GM19351 (cell line): Measurements from ENCODE around the gene NUDCD2.
"Not testable (repeated sequence)": the region's sequence is repeated elsewhere in the genome, so short reads cannot be mapped to it uniquely, and the experiment has no call there.

Source experiments
- ATAC-seq: cut with Tn5 transposase; IDR thresholded peaks from one replicate; pipeline ENCODE4 v1.9.1; 2021; ENCODE audit warnings: mild to moderate bottlenecking, moderate library complexity; ENCODE audit not compliant: unreplicated experiment

Gene NUDCD2

DNA sequence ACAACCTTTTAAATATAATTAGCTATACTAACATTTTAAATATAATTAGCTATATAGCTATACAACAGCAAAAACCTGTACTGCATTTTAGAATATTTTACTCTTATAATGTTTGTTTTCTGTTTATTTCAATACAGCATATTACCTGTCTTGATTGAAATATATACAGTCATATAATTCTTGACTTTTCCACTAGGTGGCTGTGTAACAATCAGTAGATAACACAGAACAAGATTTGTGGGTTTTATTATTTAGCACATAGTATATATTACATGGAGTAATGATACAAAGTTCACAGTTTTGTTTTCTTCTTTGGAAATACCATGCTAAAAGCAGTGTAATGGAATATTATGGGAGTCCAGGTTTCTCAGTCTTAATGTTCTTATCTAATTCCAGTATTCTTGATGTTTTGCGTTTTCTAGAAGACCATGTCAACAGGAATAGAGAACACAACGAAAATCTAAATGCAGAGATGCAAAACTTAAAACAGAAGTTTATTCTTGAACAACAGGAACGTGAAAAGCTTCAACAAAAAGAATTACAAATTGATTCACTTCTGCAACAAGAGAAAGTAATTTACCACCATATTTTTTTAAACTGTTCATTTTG lies 13.8 kb upstream of the NUDCD2 start:
- ATAC-seq, result peak; percentile 96

DNA sequence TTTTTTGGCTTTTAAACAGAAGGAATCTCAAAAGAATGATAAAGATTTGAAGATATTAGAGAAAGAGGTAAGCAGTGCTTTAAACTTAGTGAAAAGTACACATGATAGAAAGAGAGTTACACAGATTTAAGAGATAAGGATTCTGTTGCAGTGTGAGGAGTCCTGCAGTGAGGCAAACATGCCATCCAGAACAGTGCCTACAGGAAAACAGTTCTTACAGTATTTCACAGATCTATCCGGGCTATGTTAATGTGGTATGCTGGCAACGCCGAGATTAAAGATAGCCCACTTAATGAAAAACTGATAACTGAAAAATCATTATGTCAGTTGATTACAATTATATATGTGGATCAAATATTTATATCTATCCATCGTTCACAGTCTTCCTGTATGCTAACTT lies 7.8 kb upstream of the NUDCD2 start:
- ATAC-seq, result no peak

DNA sequence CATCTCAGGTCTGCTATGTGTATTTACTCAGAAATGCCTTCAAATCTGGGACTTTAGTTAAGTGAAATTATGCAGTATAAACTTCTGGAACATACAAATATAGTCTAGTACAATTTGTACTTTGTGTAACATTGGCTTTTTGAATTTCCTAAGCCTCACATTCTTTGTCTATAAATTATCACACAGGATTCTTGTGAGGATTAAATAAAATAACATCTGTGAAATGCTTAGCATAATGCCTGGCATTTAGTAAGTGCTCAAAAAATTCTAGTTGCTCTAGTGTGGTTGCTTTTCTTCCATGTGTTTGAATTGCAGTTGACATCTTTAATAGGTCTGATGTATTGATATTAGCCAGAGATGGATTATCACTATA lies 3.1 kb upstream of the NUDCD2 start:
- no peak for ATAC-seq

DNA sequence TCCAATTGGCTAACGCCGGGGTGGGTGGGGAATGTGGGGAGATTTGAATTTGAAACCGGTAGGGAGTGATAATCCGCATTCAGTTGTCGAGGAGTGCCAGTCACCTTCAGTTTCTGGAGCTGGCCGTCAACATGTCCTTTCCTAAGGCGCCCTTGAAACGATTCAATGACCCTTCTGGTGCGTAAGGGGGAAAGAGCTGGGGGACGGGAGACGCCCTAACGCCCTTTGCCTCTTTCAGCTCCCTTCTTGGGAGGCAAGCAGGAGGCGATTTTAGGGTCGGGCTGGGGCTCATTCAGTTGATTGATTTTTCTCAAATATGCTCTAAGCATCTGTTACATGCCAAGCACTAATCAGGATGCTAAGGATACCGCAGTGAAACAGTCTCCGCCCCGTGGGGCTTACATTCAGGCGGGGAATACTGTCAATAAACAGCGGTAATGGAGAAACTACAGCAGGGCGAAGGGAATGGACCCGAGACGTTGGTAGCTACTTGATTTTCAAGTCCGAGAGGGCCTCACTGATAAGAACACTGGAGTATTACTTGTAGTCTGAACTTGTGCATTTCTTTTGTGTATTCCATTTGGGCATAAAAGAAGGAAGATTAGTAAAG lies 765 bp upstream of the NUDCD2 start, which contains the start of gene HMMR:
Gene HMMR, plus strand, starts transcription at position 71 of the 610 bp plus-strand sequence. Its CDS starts 61 bp downstream, at position 132.
- ATAC-seq, result no peak

DNA sequence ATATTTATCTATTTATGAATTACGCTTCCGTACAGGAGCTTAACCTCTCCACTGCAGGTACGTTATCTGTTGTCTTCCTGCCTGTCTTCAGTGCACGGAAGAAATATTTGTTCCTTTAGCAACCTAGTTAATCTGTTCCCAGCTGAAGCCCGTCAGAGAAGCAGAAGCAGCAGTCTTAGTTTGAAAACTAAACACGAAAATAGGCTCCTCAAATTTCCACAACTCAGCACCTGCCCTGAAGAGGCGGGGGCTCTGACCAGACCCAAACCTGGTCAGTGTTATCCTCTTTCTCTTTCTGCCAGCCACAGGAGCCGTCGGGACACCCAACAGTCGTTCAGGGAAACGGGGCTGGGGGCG lies 462 bp downstream of the NUDCD2 start:
- peak; percentile 6 for ATAC-seq

DNA sequence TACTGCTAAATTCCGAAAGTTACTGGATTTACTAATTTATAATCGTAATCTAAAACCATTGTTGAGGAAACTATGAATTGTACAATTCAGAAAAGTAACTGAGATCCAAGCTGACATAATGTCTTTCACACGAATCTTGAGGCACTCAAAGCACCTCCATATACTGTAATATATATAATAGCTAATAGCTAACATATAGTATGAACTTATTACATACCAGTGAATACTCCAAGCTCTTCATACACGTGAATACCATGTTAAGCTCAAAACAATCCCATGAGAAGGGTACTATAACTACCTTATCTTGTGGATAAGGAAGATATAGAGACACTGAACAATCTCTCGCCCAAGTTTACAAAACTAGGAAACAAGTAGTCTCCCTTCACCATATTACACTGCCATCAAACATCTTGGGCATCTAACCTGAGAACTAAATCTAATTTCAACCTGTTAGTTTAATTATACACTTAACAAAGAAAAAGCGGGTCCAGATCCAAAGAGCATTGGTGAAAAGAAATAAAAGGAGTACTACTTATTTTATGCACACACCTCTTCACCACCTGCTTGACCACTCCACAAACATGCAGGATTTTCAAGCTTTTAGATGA lies 1.0 kb downstream of the NUDCD2 start:
- no peak for ATAC-seq

DNA sequence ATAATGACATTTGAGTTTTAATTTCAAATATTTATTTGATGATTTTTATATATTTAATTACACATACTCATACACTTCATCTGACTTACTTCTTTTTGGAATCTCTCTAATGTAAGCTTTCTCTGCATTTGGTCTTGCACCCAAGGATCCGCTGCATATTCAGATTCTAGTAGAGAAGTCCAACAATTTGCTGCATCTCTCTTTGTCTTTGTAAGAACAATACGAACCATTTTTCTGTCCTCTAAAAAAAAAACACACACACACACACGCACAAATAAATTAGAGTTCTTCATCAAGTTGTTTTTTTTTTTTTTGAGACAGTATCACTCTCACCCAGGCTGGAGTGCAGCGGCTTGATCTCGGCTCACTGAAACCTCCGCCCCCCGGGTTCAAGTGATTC lies 3.1 kb downstream of the NUDCD2 start:
- ATAC-seq, result no peak

DNA sequence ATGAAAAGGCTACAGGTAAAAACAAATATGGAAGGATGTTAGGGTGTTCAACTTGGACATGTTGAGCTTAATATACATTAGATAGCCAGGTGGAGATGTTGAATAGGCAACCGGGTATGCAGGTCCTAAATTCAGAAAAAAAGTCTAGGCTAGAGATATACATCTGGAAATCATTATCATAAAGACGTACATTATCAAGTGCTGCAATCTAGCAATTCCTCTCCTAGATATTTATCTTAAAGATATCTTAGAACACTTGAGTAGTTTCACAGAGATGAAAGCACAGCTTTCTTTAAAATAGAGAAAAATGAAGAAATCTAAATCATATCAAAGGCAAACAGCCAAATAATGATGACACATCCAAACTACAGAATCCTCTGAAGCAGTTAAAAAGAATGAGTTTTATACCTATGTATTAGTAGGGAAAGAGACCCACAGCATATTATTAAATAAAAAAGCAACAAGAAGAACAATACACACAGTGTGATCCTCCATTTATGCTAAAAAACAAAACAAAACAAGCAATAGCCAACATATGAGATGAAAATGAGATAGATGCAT lies 3.8 kb downstream of the NUDCD2 start:
- ATAC-seq, result no peak

DNA sequence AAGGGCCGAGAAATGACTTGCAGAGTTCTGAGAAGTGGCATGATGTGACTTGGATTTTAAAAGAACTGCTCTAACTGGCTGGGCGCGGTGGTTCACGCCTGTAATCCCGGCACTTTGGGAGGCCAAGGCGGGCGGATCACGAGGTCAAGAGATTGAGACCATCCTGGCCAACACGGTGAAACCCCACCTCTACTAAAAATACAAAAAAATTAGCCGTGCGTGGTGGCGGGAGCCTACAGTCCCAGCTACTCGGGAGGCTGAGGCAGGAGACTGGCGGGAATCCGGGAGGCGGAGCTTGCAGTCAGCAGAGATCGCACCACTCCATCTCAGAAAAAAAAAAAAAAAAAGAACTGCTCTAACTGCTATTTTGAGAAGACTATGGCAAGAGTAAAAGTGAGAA lies 4.5 kb downstream of the NUDCD2 start:
- ATAC-seq, result not testable (repeated sequence)

DNA sequence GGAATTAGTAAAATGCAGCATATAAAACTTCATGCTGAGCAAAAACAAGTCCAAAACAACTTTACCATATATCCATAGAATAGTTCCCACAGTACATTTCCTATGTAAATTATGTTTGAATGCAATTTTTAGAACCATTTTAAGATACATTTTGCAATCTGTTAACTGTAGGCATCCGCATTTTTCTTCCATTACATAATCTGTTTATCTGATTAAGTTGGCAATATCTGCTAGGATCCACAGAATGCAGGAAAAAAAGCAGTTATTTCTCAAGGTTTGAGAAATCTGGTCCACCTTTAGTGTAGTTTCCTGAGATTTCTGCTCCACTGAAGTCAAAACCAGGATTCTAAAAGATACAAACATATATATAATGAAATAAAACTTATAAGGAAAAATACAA lies 6.2 kb downstream of the NUDCD2 start:
- ATAC-seq, result no peak

DNA sequence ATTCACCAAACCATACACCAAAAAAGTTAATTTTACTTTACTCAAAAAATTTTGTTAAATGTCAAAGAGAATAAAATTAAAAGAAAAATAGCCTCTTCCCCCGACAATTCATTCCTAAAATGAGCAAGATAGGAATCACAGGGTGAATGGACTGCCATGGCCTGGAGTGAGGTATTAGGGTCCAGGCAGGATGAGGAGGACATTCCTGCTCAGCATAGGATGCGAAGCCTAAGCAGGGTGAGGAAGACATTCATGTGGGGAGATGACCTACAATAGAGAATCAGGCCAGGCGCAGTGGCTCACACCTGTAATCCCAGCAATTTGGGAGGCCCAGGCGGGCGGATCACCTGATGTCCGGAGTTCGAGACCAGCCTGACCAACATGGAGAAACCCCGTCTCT lies 8.4 kb downstream of the NUDCD2 start:
- no peak for ATAC-seq

DNA sequence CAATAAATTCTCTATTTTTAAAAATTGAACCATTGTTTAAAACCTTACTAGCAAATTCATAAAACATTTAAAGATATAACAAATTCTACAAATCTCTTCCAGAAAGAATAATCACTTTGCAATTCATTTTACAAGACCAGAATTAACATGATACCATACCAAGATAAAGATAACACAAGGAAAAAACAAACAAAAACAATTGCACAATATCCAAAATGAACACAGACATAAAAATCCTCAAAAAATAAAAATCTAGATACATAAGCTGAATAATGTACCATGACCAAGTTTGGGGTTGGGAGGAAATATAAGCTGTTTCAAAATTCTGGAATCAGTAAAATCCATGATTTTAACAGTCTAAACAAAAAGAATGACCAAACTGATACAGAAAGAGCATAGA lies 11.4 kb downstream of the NUDCD2 start:
- ATAC-seq, result no peak

DNA sequence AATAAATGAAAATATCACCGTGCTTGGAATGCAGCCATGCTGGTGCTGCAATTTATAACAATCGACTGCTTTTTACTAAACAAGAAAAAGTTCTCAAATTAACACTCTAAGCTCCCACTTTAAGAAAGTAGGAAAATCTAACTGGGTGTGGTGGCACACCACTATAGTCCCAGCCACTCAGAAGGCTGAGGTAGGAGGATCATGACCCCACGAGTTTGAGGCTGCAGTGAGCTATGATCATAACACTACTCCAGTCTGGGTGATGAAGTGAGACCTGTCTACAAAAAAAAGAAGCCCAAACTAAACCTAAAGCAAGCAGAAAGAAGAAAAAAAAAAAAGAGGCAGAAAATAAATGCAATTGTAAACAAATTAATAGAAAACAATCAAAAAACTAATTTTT lies 12.0 kb downstream of the NUDCD2 start:
- ATAC-seq, result no peak

DNA sequence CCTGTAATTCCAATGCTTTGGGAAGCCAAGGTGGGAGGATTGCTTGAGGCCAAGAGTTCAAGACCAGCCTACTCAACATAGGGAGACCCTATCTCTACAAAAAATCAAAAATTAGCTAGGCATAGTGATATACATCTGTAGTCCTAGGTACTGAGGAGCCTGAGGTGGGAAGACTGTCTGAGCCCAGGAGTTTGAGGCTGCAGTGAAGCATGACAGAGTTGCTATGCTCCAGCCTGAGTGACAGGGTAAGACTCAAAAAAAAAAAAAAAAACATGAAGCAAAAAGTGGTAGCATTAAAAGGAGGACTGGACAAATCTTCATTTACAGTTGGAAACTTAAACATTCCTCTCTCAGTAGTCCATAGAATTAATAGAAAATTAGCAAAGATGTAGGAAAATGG lies 12.7 kb downstream of the NUDCD2 start:
- ATAC-seq, result no peak

DNA sequence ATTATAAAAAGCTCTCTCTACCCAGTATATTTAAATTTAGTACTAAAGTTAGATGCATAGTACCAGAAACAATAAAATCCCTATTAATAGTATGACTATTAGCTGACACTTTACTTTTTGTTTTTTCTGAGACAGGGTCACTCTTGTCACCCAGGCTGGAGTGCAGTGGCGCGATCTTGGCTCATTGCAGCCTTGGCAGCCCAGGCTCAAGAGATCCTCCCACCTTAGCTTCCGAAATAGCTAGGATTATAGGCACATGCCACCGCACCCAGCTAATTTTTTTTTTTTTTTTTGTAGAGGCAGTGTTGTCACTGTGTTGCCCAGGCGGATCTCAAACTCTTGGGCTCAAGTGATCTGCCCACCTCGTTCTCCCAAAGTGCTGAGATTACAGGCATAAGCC lies 14.6 kb downstream of the NUDCD2 start:
- ATAC-seq, result no peak

DNA sequence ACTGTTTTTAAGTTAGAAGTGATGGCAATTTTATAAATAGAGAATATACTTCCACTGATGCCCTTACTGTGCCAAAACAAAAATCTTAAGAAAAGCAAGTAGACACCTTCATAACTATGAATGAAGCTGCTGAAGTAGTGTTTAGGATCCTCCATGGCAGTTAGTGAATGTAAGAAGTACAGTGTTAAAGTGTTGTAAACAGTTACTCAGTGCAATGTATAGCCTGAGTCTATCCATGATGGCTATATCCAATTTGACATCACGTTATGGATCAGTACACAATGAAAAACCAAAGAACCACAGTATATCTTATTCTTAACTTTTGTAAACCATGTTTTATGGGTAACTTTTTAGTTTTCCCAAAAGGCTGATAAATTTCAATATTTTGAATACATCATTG lies 15.4 kb downstream of the NUDCD2 start:
- no peak for ATAC-seq

DNA sequence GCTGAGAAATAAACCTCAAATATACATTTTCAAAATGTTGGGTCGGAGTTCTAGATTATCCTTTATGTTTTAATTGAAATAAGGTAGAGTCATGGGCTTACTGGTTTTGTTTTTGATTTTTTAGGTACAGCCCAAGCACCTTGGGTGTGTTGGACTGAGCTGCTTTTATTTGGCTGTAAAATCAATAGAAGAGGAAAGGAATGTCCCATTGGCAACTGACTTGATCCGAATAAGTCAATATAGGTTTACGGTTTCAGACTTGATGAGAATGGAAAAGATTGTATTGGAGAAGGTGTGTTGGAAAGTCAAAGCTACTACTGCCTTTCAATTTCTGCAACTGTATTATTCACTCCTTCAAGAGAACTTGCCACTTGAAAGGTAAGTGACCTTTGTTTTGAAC lies 18.9 kb downstream of the NUDCD2 start:
- no peak for ATAC-seq

DNA sequence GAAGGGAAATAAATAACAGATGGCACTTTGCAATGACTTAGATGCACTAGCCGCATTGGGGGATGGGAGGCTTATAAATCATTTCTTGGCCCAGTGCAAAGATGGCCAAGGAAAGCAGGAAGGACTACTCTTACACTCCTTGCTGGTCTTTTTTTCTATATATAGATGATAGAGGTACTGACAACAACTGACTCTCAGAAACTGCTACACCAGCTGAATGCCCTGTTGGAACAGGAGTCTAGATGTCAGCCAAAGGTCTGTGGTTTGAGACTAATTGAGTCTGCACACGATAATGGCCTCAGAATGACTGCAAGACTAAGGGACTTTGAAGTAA lies 20.8 kb downstream of the NUDCD2 start:
- peak; percentile 6 for ATAC-seq

DNA sequence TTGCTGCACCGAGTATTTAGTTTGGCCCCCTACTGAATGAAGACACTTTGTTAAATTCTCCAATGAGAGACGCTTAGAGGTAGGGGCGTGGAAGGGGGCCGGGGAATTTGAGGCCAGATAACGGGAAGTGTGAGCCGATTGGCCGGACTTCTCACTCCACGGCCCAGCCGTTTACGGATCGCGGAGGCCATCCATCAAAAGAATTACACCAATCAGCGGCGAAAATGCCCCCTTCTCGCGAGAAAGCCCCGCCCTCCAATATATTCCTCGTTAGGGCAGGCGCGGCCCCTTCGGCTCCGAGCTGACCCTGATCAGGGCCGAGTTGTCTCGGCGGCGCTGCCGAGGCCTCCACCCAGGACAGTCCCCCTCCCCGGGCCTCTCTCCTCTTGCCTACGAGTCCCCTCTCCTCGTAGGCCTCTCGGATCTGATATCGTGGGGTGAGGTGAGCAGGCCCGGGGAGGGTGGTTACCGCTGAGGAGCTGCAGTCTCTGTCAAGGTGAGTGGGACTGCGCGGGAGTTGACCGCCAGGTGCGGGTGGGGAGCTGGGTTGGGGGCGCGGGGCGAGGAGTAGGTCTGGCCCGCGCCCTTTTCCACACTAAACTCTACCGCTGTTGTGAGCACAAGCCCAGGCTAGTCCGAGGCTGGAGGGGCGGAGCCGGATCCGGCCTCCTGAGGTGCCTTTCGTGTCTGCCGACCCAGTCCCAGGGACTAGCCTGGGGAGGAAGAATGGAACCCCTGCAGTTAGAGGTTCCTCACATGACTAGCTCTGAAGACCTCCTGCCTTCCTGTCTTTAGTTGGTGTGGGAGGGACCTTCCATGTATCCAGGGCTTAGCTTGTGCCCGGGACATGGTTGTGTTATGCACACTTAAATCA lies 22.4 kb downstream of the NUDCD2 start, which contains the start of gene CCNG1:
Gene CCNG1, plus strand, starts transcription at position 287 of the 874 bp plus-strand sequence. CDS start 1,662 bp downstream, outside the sequence.
- ATAC-seq, result peak; percentile 93

DNA sequence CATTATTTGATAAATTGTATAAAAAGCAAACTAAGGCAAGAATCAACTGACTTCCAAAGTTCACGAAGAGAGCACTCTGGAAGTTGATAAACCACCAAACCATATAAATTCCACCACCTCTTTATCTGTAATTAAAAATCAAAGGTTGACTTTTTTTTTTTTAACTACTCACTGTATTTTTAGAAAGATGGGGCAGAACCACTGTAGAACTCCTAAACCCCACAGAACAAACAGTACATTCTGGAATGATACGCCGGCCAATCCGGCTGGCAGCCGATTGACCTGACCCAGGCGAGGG lies 22.9 kb downstream of the NUDCD2 start:
- no peak for ATAC-seq

DNA sequence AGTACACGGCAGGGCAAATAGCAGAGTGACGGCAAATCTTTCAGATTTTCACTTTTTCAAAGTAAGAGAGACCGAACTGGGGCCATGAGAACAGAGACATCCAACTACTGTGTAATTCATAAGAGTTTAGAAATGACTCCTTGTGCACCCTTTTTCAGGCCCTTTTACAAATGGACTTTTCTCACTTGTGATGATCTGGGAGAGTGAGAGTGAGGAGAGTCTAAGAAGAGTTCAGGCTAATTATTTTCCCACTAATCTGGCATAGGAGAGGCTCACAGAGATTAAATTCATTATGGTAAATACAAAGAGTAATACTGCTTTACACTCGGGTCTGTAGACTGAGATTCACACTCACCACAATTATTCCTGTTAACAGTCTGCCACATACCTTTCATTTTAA lies 23.4 kb downstream of the NUDCD2 start:
- ATAC-seq, result no peak
